Keratinocyte (primary cell): ENCODE measurements around the gene GPR176.

ENCODE experiments used
- CTCF ChIP-seq, 3 experiments: IDR thresholded peaks in 1 of 3; conservative IDR thresholded peaks in 1 of 3; optimal IDR thresholded peaks in 1 of 3; 2 replicates in 2 of 3; 3 replicates in 1 of 3; pipeline versions ENCODE3 to v1.5.1; 2011; ENCODE audit warnings: low read length in 3 of 3, mild to moderate bottlenecking in 3 of 3, moderate library complexity in 2 of 3, control low read depth in 1 of 3, inconsistent platforms in 1 of 3; ENCODE audit not compliant: insufficient read depth in 2 of 3; ENCODE audit errors: extremely low read depth in 1 of 3
- EZH2 ChIP-seq: IDR thresholded peaks from one replicate; pipeline ENCODE4 v1.6.1; 2012; ENCODE audit warnings: inconsistent platforms, mild to moderate bottlenecking, low read length, moderate library complexity

GRCh38 chr15:39885099-39885777 is 34.8 kb downstream of the GPR176 start:
- TF ChIP-seq CTCF (optimal IDR thresholded peaks at IDR 0.05 in 1 of 3, IDR thresholded peaks at IDR 0.05 in 1 of 3, conservative IDR thresholded peaks at IDR 0.05 in 1 of 3; ENCODE audit: extremely low read depth in 1 of 3, insufficient read depth in 2 of 3, low read length in 3 of 3) (no peak), EZH2 (no peak)
